Upper lobe of left lung (tissue), 6 donors: ENCODE results near the gene METTL18. TPM values are rescaled to one million over a fixed set of nuclear protein-coding genes. Genes with fewer than 3 reads are reported as not detected.

ENCODE experiments used
- ATAC-seq, 2 donors: fragments of 200-7000 bp; cut with Tn5 transposase; one replicate each; pipeline ENCODE4 v1.9.1; 2022; ENCODE audit warnings: mild to moderate bottlenecking in 2 of 2, moderate library complexity in 2 of 2; ENCODE audit not compliant: low FRiP score in 2 of 2
- DNase-seq, 2 donors: peaks; one replicate each; pipeline ENCODE4 v3.0.0-alpha.2; 2019 to 2020
- H3K27ac ChIP-seq, 4 donors: fragments of 200-600 bp; sonication (generic); one replicate each; pipeline ENCODE4 v1.5.1; 2016 to 2019
- H3K27me3 ChIP-seq, 4 donors: fragments of 200-600 bp; sonication (generic); one replicate each; pipeline ENCODE4 v1.5.1; 2017 to 2019
- H3K36me3 ChIP-seq, 4 donors: fragments of 200-600 bp; sonication (generic); one replicate each; pipeline ENCODE4 v1.5.1; 2016 to 2019
- H3K4me1 ChIP-seq, 4 donors: fragments of 200-600 bp; sonication (generic); one replicate each; pipeline ENCODE4 v1.5.1; 2018 to 2019
- H3K4me3 ChIP-seq, 4 donors: fragments of 200-600 bp; sonication (generic); one replicate each; pipeline ENCODE4 v1.5.1; 2017 to 2019; ENCODE audit warnings: mild to moderate bottlenecking in 2 of 4, moderate library complexity in 1 of 4
- H3K9me3 ChIP-seq, 4 donors: fragments of 200-600 bp; sonication (generic); one replicate each; pipeline ENCODE4 v1.5.1; 2018 to 2019
- EP300 ChIP-seq, 4 donors: sonication (generic); formaldehyde crosslinking; IDR thresholded peaks; one replicate each; pipeline ENCODE4 v1.5.1; 2017; ENCODE audit warnings: antibody characterized with exemption in 4 of 4, control low read depth in 2 of 4
- POLR2A ChIP-seq, 4 donors: fragments of 450-650 bp; IDR thresholded peaks; one replicate each; pipeline ENCODE4 v1.5.1; 2016 to 2017; ENCODE audit warnings: antibody characterized with exemption in 4 of 4, mild to moderate bottlenecking in 2 of 4
- POLR2AphosphoS5 ChIP-seq, 2 donors: sonication (generic); formaldehyde crosslinking; IDR thresholded peaks; one replicate each; pipeline ENCODE4 v1.5.1; 2017; ENCODE audit warnings: antibody characterized with exemption in 2 of 2
- WGBS, 2 donors: methylation state at CpG; one replicate each; pipeline ENCODE4 v1.1.5; 2017 to 2018; 5-methylcytosine and 5-hydroxymethylcytosine counted together
- total RNA-seq, 6 donors: library from RNA; depleted of rRNA in 4 of 6; stranded (reverse); fragments of >200 nt in 4 of 6; gene quantifications; one replicate each; pipeline versions ENCODE4 v1.1.0 to v1.2.1, GENCODE V29; 2016 to 2021
- TF ChIP-seq, protein P1 (sequence below), 6 experiments: fragments of 450-650 bp in 4 of 6; fragments of 200-600 bp in 2 of 6; sonication (generic) in 2 of 6; IDR thresholded peaks; one replicate each; pipeline ENCODE4 v1.5.1; 2016 to 2019; ENCODE audit warnings: antibody characterized with exemption in 6 of 6
- donor health status: DM: no; HTN: no; CAD: no; lungs with moderate emphysema.
- donor health status: DM: no; HTN: yes; CAD: no; lungs with severe emphysema.

METTL18 gene
- total RNA-seq, 6 donors from 2014 or later, result 0.44 to 7.5 (median 4.9) TPM

DNA sequence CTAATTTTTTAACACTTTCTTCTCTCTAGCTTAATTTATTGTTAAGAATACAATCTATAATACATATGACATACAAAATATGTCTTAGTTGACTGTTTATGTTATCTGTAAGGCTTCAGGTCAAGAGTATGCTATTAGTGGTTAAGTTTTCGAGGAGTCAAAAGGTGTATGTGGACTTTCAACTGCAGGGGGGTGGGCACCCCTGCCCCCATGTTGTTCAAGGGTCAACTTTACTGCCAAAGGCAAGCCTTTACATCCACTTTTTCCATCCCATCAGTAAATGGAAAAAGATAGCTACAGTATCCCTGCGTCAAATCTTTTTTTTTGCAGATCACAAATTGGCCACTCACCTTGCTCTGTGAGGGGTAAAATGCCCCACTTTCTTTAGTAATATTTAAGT is 6.3 kb downstream of the METTL18 start:
- DNase-seq, result no peak
- TF ChIP-seq POLR2AphosphoS5 (IDR thresholded peaks at IDR 0.05), result no peak
- no peak for TF ChIP-seq POLR2A (IDR thresholded peaks at IDR 0.05)
- no peak for TF ChIP-seq EP300 (IDR thresholded peaks at IDR 0.05)
- TF ChIP-seq, protein P1, sequence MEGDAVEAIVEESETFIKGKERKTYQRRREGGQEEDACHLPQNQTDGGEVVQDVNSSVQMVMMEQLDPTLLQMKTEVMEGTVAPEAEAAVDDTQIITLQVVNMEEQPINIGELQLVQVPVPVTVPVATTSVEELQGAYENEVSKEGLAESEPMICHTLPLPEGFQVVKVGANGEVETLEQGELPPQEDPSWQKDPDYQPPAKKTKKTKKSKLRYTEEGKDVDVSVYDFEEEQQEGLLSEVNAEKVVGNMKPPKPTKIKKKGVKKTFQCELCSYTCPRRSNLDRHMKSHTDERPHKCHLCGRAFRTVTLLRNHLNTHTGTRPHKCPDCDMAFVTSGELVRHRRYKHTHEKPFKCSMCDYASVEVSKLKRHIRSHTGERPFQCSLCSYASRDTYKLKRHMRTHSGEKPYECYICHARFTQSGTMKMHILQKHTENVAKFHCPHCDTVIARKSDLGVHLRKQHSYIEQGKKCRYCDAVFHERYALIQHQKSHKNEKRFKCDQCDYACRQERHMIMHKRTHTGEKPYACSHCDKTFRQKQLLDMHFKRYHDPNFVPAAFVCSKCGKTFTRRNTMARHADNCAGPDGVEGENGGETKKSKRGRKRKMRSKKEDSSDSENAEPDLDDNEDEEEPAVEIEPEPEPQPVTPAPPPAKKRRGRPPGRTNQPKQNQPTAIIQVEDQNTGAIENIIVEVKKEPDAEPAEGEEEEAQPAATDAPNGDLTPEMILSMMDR (IDR thresholded peaks at IDR 0.05), result no peak
- Histone ChIP-seq H3K4me1 (no peaks in the 10 kb centered on the region), H3K36me3 (peaks cover 0 to 4% (median 0%) of the 10 kb centered on the region in 4 donors), H3K9me3 (no peaks in the 10 kb centered on the region), H3K4me3 (no peak overlapping the region), H3K27ac (no peak overlapping the region), H3K27me3 (no peaks in the 10 kb centered on the region)
- ATAC-seq, result no peak
- 81 to 95% methylated on average over 2 of the region's 2 CpGs for whole genome bisulfite sequencing, 2 donors

DNA sequence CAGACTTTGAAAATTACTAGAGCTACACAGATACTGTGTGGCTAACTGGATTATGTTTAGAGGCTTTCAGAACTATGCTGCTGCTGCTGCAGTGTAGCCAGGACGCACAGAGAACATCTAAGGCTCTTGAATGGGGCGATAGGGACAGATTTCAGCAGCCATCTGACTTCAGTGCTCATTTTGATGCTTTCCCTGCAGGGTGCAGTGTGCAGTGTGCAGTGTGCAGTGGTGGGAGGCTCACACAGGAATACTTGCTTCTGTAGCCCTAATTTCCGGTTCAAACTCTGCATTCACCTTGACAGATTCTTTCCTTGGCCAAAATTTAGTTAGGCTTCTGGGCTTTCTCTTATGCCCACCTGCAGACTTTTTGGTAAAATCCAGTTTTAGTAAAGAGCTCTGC is 7.7 kb downstream of the METTL18 start:
- Histone ChIP-seq H3K4me1 (no peaks in the 10 kb centered on the region), H3K4me3 (no peak overlapping the region), H3K27me3 (no peaks in the 10 kb centered on the region), H3K27ac (no peak overlapping the region), H3K9me3 (no peaks in the 10 kb centered on the region), H3K36me3 (no peaks in the 10 kb centered on the region)
- no peak for DNase-seq
- ATAC-seq, result no peak
- WGBS, 2 donors, result 47 to 68% methylated on average over 3 of the region's 3 CpGs
- TF ChIP-seq, protein P1 (IDR thresholded peaks at IDR 0.05), result no peak

DNA sequence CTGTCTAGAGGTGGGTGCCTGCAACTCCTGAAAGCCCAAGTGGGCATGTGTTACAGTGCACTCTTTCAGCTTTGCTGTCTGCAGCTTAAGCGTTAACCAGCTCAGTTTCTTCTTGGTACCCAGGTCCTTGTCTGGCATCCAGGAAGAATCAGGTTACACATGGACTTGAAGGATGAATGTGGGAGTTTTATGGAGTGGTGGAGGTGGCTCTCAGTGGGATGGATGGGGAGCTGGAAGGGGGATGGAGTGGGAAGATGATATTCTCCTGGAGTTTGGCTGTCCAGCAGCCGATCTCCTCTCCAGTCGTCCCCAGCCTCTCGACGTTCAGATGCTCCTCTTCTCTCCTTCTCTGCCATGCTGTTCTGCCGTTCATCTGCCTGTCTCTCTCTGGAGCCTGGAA is 9.4 kb downstream of the METTL18 start:
- WGBS, 2 donors, result 93% methylated on average over 6 of the region's 6 CpGs
- H3K9me3 ChIP-seq, result no peaks in the 10 kb centered on the region
- H3K27ac ChIP-seq, result no peak overlapping the region
- no peaks in the 10 kb centered on the region for H3K27me3 ChIP-seq
- H3K4me1 ChIP-seq, result no peaks in the 10 kb centered on the region
- no peaks in the 10 kb centered on the region for H3K36me3 ChIP-seq
- TF ChIP-seq POLR2A (IDR thresholded peaks at IDR 0.05), result no peak
- TF ChIP-seq EP300 (IDR thresholded peaks at IDR 0.05), result no peak
- TF ChIP-seq, protein P1 (IDR thresholded peaks at IDR 0.05), result no peak
- TF ChIP-seq POLR2AphosphoS5 (IDR thresholded peaks at IDR 0.05), result no peak
- DNase-seq, result no peak
- no peak for ATAC-seq
- H3K4me3 ChIP-seq, result no peak overlapping the region

DNA sequence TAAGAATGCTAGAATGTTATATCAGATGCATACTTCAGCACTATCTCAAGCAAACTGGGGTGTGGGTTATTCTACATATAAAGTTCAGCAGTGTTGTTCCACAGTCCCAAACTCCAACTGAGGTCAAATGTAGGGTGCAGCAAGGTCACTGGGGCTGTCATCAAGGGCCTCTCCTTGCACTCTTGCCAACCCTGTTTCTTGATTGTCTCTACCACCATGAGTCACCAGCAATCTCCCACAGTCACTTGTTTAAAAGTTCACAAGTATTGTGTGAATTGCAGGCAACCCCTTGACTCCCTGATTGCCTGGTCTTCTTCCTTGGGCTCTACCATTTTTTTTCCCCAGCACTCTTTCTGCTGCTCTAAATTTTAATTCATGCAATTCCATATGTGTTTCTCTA is 10.6 kb downstream of the METTL18 start:
- TF ChIP-seq, protein P1 (IDR thresholded peaks at IDR 0.05), result no peak
- TF ChIP-seq POLR2A (IDR thresholded peaks at IDR 0.05) (no peak), POLR2AphosphoS5 (IDR thresholded peaks at IDR 0.05) (no peak), EP300 (IDR thresholded peaks at IDR 0.05) (no peak)
- Histone ChIP-seq H3K27me3 (no peaks in the 10 kb centered on the region), H3K4me1 (no peaks in the 10 kb centered on the region), H3K27ac (no peak overlapping the region), H3K36me3 (no peaks in the 10 kb centered on the region), H3K4me3 (no peak overlapping the region), H3K9me3 (no peaks in the 10 kb centered on the region)
- DNase-seq, result no peak
- ATAC-seq, result no peak

DNA sequence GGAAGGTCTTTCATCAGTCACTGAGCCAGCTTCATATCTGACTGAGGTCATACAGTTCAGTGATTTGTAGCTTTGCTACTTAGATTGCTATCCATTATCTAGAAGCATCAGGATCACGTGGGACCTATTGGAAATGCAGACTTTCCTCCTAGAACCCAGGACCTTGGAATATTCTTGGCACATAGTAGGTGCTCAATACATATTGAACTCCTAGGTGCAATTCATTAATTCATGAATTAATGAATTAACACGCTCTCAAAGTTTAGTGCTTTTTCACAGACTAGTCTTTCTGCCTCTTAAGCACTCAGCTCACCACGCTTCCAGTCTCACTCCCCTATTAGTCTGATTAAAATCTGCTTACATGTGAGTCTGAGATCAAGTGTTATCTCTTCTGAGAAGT is 12.1 kb downstream of the METTL18 start:
- WGBS, 2 donors, result 60 to 68% methylated on average over 3 of the region's 3 CpGs
- ATAC-seq (no peak), DNase-seq (no peak)
- TF ChIP-seq POLR2A (IDR thresholded peaks at IDR 0.05), result no peak
- TF ChIP-seq EP300 (IDR thresholded peaks at IDR 0.05), result no peak
- TF ChIP-seq POLR2AphosphoS5 (IDR thresholded peaks at IDR 0.05), result no peak
- TF ChIP-seq, protein P1 (IDR thresholded peaks at IDR 0.05), result no peak
- no peaks in the 10 kb centered on the region for H3K36me3 ChIP-seq
- H3K4me1 ChIP-seq, result no peaks in the 10 kb centered on the region
- no peak overlapping the region for H3K4me3 ChIP-seq
- H3K27ac ChIP-seq, result no peak overlapping the region
- no peaks in the 10 kb centered on the region for H3K9me3 ChIP-seq
- H3K27me3 ChIP-seq, result no peaks in the 10 kb centered on the region
